NCI-H524 treated with DMSO at 0.1 percent for 48 hours (cell line): ENCODE measurements around the gene KLHL18.
"Not testable (repeated sequence)": the region's sequence is repeated elsewhere in the genome, so short reads cannot be mapped to it uniquely, and the experiment has no call there.

Experiments used
- DNase-seq: peaks from one replicate; lab custom pipeline; 2025; lab: John Stamatoyannopoulos, UW

KLHL18 gene

DNA sequence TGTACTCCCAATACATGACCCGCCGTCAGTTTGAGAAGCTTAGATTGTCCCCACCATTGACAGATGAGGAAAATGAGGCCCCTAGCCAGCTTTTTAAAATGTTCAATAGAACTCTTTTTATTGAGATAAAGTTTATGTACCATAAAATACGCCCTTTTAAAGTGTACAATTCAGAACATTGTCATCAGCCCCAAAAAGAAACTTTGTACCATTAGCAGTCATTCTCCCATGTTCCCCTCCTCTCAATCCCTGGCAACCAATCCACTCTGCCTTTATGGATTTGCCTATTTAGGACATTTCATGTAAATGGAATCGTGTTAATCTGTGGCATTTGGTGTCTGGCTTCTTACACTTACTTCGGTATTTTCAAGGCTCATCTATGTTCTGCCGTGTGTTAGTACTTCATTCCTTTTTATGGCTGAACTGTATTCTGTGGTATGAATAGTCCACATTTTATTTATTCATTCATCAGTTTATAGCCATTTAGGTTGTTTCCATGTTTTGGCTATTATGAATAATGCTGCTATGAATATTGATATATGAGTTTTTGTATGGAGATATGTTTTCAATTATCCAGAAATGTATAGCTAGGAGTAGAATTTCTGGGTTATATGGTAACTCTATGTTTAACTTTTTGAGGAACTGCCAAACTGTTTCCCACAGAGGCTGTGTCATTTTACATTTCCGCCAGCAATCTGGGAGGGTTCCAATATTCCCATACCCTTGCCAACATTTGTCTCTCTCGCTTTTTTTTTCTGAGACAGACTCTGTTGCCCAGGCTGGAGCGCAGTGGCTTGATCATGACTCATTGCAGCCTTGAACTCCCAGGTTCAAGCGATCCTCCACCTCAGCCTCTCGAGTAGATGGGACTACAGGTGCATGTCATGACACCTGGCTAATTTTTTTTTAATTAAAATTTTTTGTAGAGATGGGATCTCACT, 82.7 kb downstream of the KLHL18 start:
- no peak for DNase-seq

DNA sequence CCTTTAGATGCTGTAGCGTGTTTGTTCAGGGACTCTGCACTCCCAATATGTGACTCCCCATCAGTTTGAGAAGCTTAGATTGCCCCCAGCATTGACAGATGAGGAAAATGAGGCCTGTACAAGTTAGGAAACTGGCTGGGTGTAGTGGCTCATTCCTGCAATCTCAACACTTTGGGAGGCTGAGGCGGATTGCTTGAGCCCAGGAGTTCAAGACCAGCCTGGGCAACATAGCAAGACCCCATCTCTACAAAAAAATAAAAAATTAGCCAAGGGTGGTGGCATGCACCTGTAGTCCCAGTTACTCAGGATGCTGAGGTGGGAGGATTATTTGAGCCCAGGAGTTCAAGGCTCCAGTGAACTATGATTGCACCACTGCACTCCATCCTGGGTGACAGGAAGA, 84.1 kb downstream of the KLHL18 start:
- no peak for DNase-seq

DNA sequence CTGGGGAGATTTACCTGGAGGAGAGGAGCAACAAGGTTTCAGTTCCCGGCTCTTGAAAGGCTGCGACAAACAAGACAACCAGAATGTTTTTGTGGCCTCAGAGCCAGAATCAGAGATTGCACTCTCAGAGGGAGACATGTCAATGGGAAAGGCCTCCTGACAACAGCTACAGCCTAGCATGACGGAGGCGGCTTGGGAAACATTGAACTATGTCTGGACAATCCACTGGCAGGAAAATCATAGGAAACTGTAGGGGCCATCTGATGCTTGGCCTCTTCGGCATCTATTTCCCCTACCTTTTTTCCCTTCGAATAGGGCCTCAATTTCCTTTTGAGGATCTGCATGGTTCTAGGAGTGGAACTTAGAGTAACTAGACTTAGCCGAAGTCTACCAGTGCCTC, 84.9 kb downstream of the KLHL18 start:
- no peak for DNase-seq

DNA sequence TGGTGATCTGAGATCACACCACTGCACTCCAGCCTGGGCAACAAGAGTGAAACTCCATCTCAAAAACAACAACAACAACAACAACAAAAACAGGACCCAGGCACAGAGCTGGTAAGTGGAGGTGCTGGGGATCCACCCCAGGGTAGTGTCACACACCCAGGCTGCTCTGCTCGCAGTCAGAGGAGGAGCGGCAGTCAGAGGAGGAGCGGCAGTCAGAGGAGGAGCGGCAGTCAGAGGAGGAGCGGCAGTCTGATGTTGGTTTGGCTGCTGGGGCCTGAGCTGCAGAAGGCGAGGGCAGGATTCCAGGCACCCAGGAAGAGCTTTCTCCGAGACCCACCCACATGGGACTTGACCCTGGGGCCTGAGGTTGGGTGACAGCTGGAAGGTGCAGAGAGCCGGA, 87.3 kb downstream of the KLHL18 start:
- DNase-seq = not testable (repeated sequence)

DNA sequence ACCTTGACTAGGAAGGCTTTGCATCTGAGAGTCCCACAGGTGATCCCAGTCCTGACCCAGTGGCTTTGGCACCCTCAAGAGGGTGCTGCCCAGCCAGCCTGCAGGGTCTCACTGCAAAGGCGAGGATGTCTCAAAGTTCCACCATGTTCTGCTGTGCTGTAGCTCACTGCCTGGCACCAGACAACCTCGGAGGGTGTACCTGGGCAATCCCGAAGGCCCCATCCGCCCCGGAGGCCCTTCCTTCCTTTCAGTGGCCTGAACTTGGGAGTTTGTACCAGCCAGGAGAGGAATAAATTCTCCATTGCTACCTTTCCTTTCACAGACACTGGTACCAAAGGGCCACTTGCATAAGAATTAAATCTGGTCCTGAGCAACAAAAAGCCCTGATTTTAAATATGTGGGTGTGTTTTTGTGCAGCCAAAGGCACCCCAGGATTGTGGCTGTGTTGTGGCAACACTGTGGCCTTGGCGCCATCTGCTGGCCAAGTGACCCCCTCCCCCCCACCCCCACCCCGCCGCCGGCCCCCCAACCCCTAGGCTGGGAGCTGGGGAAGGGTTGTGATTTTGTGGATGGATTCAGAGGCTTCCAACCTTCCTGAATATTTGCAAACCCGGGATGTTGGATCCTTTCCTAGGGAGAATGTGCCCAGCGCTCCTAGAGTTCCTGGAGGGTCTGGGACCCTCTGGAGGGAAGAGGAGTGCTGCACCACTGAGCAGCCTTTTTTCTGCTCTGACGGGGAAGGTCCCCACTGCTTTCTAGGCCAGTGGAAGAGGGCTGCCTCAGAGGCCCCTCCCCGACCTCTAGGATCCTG, 88.3 kb downstream of the KLHL18 start:
- DNase-seq = no peak

DNA sequence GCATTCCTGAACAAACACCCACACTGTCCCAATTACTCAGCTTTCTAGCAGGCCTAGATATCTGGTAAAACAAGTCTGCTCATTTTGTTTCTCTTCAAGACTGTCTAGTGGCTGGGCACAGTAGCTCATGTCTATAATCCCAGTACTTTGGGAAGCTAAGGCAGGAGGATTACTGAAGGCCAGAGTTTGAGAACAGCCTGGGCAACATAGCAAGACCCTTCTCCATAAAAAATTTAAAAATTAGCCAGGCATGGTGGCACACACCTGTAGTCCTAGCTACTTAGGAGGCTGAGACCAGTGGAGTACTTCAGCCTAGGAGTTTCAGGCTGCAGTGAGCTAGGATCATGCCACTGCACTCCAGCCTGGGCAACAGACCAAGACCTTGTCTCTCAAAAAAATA, 91.8 kb downstream of the KLHL18 start:
- DNase-seq = no peak

DNA sequence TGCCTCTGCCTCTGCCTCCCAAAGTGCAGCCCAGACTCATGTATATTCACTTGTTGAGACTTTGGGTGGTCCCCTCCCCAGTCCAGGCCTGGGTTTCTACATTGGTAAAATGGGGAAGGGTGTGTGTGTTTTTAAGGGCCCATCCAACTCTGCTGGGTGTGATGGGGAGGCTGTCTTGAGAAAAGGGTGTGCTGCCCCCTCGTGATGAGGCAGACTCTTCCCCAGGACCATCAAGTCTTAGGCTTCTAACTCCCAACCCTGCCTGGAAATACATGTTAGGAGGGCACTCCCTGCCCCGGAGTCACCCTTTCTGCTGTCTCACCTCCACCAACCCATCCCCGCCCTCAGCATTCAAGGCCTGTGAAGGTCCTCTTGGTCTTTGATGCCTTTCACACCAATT, 93.6 kb downstream of the KLHL18 start:
- DNase-seq = no peak

DNA sequence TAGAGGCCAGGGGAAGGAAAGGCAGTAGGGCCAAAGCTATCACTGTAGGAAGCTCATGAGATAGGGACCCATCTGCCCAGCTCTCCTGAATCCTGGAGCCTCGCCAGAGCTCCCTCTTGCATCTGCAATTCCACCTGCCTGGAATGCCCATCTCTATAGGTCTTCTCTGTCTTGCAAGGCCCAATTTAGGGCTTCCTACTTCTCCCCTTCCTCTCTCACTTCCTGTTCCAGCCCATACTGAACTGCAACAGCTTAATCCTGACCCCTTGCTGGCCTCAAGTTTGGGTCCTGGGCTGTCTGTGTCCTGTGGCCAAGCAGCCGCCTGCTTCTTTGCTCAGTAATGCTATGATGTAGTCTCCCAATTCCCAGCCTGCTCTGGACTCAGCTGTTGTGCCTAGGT, 94.4 kb downstream of the KLHL18 start:
- DNase-seq = no peak

DNA sequence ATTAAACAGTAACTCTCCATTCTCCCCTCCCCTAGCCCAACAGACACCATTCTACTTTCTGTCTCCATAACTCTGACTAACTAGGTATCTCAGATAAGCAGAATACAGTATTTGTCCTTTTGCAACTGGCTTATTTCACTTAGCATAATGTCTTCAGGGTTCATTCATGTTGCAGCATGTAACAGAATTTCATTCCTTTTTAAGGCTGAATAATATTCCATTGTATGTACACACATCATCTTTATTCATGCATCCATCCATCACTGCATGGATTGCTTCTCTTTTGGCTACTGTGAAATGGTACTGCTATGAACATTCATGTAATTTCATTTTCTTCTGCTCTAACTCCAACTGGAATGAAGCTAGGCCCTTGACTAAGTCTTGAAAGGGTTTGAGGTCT, 96.1 kb downstream of the KLHL18 start:
- no peak for DNase-seq

DNA sequence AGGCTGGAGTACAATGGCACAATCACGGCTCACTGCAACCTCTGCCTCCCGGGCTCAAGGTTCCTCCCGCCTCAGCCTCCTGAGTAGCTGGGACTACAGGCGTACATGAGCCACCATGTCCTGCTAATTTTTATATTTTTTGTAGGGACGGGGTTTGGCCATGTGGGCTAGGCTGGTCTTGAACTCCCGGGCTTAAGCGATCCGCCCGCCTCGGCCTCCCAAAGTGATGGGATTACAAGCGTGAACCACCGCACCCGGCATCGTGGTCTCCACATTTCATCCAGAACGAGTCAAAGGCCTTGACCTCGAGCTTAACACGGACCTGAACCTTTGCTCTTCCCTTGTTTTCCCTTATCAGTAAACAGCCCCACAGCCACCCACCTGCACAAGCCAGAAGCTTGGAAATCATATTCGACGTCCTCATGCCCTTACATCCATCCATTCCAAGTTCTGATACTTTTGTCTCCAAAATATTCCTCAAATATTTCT, 96.7 kb downstream of the KLHL18 start:
- DNase-seq = no peak

DNA sequence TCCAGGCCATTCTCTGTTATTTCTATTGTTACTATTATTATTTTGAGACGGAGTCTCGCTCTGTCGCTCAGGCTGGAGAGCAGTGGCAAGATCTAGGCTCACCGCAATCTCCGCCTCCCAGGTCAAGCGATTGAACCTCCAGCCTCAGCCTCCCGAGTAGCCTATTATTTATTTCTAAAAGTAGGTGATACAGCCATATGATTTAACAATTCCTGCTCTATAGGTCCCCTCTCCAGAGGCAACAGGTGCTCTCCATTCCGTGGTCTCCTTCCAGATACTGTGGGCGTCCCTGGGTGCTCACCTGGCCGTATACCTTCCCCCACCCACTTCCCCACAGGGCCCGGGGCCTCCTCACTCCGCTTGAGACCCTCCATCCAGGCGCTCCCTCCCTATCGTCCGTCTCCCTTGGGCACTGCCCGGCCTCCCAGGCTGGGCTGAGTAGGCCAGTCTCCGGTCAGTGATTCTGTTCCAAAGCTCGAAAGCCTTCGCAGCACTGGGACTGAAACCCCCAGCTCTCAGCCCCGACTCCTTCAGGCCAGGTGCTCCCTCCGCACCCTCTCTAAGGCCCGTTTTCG, 97.4 kb downstream of the KLHL18 start:
- no peak for DNase-seq

DNA sequence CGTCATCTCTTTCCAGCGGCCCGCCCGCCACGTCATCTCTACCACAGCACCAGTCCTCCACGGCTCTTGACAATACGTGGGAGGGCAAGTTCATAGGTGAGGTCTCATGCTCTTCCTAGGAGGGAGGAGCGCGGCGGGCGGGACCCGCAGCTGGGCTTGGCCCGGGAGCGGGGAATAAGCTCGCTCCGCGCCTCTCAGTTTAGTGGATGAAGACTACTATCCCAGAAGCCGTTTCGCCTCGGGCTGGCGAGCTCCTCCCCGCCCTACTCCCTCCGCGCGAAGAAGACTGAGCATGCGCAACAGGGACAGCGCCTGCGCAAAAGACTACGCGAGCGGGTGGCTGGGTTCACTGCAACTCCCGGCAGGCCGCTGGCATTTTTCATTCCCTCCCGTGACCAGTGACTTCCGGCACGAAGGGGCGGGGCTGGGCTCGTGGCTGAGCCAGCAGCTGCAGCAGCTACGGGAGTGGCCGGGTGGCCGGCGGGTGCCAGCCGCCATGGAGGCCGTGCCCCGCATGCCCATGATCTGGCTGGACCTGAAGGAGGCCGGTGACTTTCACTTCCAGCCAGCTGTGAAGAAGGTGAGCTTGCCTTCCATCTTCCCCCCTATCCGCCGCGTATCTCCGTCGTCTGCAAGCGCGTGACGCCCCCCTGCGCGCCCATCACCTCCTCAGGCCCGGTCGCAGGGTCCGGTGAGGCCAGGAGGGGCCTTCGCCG, 98.0 kb downstream of the KLHL18 start, which contains the start of gene PTPN23:
Gene PTPN23, plus strand, starts transcription at position 421 of the 716 bp plus-strand sequence. Its CDS starts 76 bp downstream, at position 497.
- peak; percentile 84 for DNase-seq

DNA sequence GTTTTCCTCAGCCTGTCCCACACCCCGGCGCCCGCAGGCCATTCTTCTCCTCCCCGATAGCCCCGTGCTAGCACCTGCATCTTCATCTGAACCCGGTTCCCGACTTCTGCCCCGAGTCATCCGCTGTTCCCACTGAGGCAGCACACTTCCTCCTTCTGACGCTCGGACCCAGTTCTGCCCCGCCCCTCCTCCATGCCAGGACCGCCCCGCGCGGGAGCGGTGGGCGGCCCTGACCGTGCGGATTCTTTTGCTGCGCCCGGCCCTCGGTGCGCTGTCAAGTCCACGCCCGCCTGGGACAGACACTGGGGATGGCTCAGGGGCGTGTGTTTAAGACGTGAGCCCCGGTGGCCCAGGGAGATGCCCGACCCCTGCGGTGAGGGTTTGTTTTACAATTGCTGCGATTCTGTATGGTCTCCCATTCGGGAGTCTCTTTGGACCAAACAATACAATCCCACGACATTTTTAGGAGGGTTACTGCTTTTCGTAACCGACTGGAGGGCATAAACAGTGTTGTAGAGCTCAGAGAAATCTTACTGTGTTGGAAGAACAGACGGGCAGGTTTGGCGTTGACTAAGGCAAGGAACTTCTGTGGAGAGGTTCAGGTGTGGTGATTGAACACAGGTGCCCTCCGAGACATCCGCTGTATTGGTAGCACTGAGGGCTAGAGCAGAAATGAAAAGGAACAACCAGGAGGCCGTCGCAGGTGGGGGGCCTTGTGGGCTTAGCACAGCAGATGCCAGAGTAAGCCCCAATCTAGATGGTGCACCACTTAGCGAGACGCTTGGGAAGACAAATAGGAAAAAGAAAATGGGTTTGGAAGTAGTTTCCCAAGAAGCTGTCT, 98.8 kb downstream of the KLHL18 start:
- DNase-seq = no peak

DNA sequence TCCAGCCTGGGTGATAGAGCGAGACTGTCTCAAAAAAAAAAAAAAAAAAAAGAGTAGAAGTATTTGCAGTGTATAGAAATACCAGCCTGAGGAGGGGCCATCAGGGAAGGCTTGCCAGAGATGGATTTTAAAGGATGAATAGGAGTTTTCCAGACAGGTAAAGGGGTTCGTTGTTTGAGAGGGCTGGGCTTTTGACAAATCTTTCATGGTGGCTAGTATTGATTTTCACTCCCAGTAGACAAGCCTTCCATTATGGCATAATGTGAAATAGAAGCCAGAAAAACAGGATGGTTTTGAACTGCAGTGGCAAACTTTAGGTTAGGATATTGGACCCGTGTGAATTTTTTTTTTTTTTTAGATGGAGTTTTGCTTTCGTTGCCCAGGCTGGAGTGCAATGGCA, 101.7 kb downstream of the KLHL18 start:
- no peak for DNase-seq

DNA sequence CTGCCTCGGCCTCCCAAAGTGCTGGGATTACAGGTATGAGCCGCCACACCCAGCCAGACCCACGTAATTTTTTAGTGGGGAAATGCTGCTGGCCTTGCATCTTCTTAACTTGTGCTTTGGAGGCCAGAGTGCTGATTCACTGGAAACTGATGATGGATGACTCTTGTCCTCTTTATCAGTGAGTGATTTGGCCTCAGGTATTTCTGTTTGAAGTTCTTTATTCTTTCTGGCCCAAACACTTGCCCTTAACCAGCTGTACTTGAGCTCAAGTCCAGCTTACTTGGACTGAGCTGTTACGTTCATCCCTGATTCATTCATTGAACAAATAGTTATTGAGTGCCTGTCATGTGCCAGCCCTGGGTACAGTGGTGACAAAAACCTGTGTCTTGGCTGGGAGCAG, 102.3 kb downstream of the KLHL18 start:
- no peak for DNase-seq

DNA sequence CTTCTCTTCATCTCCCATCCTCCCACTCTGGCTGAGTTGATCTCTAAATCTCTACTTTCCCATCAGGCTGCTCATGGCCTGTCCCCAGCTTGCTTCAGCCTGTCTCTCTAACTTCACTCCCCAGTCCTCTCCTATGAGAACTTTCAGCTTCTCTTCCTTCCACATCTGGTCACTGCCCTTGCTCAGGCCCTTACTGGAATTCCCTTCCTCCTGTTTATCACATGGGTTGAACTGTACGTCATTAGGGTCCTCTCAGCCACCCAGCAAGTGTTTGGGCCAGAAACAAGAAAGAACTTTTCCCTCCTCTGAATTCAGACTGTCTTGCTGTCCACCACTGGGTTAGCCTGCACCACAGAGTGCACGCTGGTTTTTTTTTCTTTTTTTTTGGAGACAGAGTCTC, 103.1 kb downstream of the KLHL18 start:
- no peak for DNase-seq

DNA sequence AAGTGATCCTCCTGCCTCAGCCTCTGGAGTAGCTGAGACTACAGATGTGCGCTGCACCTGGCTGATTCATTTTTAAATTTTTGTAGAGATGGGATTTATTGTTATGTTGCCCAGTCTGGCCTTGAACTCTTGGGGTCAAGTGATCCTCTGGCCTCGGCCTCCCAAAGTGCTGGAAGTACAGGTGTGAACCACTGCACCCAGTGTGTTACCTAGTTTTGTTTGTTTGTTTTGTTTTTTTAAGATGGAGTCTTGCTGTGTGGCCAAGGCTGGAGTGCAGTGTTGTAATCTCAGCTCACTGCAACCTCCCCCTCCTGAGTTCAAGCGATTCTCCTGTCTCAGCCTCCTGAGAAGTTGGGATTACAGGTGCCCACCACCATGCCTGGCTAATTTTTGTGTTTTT, 110.2 kb downstream of the KLHL18 start:
- no peak for DNase-seq

DNA sequence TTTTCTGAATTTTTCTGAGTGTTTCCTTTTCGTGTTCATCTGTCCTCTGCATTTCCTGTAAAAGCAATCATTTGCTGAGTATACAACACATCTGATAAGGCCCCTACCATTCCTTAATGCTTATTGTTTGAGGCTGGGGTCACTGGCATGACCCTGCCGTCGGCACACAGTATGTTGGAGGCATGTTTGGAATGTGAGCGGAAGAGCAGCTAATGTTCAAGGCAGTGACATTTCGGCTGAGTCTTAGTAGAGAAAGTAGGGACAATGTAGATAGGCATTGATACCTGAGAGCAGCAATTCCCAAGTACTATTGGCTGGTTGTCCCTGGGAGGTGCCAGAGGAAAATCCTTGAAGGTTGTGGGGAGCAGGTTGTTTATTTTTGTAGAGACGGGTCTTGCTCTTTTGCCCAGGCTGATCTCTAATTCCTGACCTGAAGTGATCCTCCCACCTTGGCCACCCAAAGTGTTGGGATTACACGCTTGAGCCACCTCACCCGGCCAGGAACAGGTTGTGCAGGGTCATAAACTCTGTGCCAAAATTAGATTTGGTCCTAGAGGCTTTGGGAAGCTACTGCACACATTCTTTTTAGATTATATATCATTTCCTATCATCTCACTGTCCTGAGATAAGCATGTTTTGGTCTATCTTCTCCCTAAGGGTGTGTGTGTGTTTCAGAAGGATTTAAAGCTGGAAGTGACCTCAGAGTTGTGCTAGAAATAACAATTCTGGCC, 111.6 kb downstream of the KLHL18 start:
- DNase-seq = no peak

DNA sequence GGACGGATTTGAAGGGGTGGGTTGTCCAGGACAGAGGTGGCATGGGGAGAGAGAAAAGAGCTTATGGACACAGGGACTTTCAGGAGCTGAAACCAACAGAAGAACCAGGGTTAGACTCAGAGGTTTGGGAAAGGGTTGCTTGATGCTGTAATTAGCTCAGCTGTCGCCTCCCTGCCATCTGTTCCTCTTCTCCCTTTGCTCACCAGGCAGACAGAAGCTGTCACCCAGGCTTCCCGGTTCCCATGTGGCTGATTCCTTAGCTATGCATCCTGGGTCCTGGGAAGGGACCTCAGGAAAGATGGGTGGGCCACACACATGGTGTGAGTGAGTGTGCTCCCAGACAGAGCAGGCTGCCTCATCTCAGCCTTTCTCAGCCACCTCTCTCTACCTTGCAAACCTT, 112.1 kb downstream of the KLHL18 start:
- peak; percentile 78 for DNase-seq
